PC-9 (cell line): Measurements from ENCODE around the gene MACROD2.

Experiments used
- CTCF ChIP-seq: fragments of 200-600 bp; sonication (generic); conservative IDR thresholded peaks from 2 replicates; pipeline ENCODE4 v1.6.1; 2017; ENCODE audit warnings: mixed run types, antibody characterized with exemption, mild to moderate bottlenecking, moderate library complexity
- EZH2 ChIP-seq: fragments of 200-600 bp; sonication (generic); IDR thresholded peaks from 2 replicates; pipeline ENCODE4 v1.8.0; 2017; ENCODE audit warnings: antibody characterized with exemption, low read depth

GRCh38 chr20:14685183-14685582 is 689.9 kb downstream of the MACROD2 start:
- TF ChIP-seq CTCF (no peak), EZH2 (no peak)
